ENCODE measurements around the gene ZNF512B.

DNA sequence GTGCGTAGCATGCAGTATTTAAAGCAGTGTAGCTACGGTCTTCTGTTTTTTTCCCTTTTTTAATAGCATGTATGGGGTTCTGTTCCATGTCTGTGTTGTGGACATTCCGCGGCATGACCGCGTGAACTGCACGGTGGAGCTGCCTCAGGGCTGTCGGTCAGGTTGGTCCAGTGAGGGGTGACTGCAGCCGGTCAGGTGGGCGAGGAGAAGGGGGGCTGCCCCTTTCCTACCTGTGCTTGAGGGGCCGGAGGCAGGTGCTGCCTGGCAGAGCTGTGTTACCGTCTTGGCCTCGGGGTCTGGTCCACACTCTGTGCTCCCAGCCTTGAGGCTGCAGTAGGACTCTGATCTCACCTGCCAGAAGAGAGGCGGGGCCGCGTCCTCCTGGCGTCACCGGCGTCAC, 38.0 kb downstream of the ZNF512B start:
- TF ChIP-seq, protein P1, sequence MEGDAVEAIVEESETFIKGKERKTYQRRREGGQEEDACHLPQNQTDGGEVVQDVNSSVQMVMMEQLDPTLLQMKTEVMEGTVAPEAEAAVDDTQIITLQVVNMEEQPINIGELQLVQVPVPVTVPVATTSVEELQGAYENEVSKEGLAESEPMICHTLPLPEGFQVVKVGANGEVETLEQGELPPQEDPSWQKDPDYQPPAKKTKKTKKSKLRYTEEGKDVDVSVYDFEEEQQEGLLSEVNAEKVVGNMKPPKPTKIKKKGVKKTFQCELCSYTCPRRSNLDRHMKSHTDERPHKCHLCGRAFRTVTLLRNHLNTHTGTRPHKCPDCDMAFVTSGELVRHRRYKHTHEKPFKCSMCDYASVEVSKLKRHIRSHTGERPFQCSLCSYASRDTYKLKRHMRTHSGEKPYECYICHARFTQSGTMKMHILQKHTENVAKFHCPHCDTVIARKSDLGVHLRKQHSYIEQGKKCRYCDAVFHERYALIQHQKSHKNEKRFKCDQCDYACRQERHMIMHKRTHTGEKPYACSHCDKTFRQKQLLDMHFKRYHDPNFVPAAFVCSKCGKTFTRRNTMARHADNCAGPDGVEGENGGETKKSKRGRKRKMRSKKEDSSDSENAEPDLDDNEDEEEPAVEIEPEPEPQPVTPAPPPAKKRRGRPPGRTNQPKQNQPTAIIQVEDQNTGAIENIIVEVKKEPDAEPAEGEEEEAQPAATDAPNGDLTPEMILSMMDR (IDR thresholded peaks at IDR 0.05 in 4 of 5, conservative IDR thresholded peaks at IDR 0.05 in 1 of 5), result no peak
- no peak for TF ChIP-seq POLR2A (IDR thresholded peaks at IDR 0.05)
